ENCODE data around the gene ZNF385C. TPM values are rescaled to one million over a fixed set of nuclear protein-coding genes. Genes with fewer than 3 reads are reported as not detected.
"Not testable (repeated sequence)": the region's sequence is repeated elsewhere in the genome, so short reads cannot be mapped to it uniquely, and the experiment has no call there.

Gene ZNF385C, protein sequence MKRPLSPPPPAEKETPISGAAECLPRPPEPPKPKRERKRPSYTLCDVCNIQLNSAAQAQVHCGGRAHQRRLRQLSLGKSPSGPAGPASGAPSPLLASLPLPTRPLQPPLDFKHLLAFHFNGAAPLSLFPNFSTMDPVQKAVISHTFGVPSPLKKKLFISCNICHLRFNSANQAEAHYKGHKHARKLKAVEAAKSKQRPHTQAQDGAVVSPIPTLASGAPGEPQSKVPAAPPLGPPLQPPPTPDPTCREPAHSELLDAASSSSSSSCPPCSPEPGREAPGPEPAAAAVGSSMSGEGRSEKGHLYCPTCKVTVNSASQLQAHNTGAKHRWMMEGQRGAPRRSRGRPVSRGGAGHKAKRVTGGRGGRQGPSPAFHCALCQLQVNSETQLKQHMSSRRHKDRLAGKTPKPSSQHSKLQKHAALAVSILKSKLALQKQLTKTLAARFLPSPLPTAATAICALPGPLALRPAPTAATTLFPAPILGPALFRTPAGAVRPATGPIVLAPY
- total RNA-seq: not detected in 2 replicates

DNA sequence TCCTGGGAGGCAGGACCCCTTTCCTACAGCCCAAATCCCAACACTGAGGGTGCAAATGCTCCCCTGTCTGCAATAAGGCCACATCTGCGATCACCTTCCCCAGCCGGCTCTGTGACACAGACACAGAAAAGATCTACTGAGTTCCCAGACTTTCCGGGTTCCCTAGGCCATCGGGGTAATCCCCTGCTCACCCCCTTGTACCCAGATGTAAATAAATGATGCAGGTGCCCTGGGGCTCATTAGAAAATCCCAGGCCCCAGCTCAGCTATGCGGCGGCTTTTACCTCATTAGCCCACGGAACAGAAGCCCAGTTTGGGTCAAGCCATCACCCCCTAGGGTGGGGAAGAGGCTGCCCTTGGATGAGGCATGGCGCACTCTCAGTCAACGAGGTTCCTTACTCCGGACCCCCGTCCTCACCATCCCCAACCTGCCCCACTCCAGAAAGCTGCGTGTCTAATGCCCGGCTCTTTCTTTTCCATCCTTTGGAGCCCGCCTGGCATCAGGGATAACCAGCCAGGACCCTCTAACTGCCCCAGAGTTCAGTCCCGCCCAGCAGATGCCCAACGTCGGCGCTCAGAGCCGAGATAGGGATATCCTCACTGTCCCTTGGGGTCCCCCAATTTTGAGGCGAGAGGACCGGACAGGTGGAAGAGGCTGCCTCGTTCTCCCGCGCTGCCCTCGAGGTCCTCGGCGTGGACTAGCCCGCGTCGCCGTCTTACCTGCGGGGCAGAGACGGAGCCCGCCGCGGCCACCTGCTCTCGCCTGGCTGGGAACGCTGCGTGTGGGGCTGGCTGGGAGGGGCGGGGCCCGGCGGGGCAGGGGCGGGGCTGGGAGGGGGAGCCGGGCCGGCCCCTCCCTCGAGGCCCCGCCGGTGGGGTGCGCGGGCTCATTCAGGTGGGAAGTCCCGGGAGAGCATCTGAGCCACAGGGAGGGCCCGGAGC lies at the start of gene ZNF385C:
Gene ZNF385C (minus strand): TSS at position 783 of the 941 bp plus-strand sequence. CDS start 35,417 bp downstream, outside the sequence.
- DNase-seq (ENCODE audit: low read depth in 2 of 2): no peak

DNA sequence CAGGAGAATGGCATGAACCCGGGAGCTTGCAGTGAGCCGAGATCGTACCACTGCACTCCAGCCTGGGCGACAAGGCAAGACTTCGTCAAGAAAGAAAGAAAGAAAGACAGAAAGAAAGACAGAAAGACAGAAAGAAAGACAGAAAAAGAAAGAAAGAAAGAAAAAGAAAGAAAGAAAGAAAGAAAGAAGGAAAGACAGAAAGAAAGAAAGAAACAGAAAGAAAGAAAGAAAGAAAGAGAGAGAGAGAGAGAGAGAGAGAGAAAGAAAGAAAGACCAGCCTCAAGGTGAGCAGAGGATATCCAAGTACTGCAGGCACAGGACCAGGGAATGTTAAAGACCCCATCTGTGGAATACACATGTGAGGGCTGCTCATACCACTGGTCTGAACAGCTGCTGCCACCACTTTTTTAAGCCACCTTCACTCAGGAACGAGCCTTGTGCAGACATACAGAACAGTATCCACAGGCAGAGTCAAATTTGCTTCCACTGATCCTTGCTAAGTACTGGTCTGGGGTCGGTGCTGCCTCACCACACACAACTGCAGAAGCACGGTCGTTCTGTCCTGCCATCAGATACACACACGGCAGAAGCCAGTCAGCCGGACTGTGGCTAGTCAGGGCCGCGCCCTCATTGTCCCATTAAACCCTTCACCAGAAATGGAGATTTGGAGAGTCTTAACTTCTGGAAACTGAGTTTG lies 48.8 kb upstream of the ZNF385C start:
- no peak for DNase-seq (ENCODE audit: low read depth in 2 of 2)

DNA sequence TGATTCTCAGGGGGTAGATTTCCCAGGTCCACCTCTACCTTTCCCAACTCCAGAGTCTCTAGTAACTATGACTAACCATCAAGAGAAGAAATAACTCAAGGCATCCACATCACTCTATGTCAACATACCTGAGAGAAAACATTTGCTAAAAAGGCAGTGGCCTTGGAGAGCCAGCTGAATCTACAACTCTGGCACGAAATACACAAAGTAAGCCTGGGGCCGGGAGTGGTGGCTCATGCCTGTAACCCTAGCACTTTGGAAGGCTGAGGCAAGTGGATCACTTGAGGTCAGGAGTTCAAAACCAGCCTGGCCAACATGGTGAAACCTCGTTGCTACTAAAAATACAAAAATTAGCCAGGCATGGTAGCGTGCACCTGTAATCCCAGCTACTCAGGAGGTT lies 44.9 kb upstream of the ZNF385C start:
- DNase-seq (ENCODE audit: low read depth in 2 of 2): not testable (repeated sequence)

DNA sequence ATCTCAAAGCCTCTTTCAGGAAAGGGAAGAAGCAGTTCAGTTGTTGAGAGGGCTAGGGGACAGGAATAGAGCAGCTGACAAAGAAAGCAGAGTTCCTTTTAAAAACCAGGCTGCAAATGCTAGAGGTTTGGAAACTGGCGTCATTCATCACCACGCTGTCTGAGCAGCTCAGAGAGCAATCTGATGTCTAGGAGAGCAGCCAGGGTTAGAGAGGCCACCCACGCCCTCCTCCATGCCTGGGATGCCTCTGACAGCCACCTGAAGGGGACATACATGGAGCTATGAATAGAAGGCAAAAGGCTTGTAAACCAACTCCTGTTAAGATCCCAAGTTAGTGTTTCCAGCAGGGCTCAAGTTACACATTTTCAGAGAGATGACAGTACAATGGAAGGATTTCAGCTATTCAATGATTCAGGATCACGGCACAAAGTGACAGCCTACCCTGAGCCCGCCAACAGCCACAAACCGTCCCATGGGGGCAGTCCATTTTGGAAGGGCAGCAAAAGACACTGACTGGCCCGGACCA lies 44.2 kb upstream of the ZNF385C start:
- DNase-seq (ENCODE audit: low read depth in 2 of 2): no peak

DNA sequence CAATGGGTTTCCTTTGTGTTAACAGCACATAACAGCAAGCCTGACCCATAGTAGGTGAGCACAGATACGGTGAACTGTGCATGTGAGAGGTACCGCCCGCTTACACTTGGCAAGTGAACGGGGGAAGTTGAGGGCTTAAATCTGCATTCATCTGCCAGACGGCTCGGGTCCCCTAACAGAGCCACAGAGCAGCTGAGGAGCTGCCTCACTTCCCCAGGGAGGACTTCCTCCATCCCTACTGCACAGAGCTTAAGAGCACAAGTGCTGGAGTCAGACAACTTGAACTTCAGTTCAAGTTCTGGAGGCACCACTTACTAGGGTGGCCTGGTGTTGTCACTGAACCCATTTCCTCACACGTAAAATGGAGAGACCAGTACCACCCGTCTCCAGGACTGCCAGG lies 43.1 kb upstream of the ZNF385C start:
- no peak for DNase-seq (ENCODE audit: low read depth in 2 of 2)

DNA sequence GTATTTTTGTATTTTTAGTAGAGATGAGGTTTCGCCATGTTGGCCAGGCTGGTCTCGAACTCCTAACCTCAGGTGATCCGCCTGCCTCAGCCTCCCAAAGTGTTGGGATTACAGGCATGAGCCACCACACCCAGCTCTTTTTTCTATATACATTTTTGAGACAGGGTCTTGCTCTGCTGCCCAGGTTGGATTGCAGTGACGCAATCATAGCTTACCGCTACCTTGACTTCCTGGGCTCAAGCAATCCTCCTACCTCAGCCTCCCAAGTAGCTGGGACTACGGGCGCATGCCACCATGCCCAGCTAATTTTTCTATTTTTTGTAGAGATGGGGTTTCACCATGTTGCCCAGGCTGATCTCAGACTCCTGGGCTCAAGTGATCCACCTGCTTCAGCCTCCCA lies 42.4 kb upstream of the ZNF385C start:
- DNase-seq (ENCODE audit: low read depth in 2 of 2): not testable (repeated sequence)

DNA sequence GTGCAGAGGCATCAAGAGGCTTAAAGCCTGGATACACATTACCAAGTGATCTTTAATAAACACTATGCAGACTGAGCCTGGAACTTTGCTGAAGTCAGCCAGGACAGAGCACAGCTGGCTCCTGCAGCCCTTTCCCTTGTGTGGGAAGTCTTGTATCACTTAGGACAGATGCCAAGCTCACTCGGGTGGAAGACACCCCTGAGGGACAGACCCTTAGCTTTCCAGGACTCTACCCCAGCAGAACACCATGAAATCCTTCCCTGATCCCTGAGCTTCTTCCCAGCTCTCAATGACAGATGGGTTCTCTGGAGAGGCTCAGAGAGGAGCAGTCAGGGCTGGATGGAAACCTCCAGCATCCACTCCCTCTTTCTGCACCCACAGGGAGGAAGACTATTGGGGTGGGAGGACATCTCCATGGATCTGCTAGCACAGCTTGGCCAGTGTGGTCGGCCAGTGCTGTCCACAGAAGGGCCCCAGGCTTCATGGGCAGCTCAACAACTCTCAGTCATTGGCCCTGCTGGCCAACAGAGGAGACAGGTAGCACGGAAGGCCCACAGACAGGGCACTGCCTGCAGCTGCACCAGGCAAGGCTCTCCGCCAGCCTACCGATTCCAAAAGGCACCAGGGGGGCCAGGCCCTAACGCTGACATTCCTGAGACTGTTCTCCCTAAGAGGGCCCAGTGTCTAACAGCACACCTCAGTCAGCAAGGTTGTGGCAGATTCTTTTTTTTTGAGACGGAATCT lies 40.6 kb upstream of the ZNF385C start:
- peak in 1 of 2 donors; percentile 21 for DNase-seq (ENCODE audit: low read depth in 2 of 2)

DNA sequence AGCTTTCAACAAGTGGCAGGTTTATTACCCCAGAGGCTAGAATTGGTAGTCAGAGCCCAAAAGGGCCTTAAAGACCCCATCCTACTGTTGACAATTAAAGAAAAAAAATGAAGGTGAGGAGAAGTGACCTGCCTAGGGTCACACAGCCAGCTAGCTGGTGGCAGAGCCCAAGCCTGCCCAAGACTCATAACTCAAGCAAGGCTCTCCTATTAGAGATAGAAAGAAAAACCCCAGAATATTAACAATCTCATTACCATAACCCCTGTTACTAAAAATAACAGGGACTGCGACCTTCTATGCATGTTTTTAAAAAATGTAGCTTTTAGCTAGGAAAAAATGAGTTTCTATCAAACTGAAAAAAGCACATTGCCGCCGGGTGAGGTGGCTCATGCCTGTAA lies 38.4 kb upstream of the ZNF385C start:
- DNase-seq (ENCODE audit: low read depth in 2 of 2): no peak

DNA sequence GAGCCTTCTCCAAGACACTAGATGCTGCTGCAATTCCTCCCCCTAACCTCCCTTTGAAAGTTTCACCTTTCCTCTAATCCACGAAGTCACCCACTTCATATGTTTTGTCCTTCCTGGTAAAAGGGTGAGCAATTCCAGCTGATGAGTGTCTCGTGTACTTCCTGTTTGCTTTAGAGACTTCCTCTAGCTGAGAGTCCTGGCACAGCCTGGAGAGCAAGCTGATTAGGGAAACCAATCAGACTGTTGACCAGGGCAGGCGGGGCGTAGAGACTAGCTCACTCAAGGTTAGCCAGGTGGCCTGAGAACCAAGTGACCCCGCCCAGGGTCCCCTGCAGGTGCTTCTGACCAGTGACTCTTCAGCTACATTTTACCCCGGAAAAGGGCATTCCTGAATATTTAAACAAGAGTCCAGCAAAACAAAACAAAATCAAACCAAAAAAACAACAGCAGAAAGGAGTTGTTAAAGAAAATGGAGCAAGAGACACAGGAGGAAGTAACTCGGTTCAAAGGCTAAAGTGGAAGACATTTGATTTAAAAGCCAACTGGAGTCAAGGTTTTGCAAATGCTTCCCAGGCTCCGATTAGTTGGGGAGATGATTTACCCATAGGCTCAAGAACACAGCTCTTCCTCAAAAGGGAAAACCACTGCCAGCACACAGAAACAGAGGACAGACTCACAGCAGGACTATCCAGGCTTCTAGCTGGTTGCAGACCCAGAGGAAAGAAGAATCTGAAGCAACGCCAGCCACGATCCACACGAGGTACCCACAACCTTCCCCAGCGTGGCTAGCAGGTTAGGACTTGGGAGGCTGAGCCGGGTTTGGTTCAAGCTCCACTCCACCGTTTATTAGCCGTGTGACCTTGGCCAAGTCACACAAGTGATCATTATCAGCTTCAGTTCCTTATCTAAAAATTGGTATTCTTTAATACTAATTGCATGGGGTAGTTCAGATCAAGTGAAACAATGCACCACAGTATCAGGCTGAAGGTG lies 37.7 kb upstream of the ZNF385C start:
- DNase-seq (ENCODE audit: low read depth in 2 of 2): peak; percentile 90 to 93

DNA sequence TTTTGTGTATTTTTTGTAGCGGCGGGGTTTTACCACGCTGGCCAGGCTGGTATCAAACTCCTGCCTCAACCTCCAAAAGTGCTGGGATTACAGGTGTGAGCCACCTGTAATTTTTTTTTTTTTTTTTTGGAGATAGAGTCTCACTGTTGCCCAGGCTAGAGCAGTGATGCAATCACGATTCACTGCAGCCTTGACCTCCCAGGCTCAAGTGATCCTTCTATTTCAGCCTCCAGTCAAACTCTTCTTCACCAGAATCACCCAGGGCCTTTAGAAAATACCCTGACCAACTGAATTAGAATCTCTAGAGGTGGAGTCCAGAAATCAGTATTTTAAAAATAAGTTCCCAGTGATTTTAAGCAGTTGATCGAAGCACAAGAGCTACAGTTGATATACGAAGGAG lies 36.9 kb upstream of the ZNF385C start:
- no peak for DNase-seq (ENCODE audit: low read depth in 2 of 2)

DNA sequence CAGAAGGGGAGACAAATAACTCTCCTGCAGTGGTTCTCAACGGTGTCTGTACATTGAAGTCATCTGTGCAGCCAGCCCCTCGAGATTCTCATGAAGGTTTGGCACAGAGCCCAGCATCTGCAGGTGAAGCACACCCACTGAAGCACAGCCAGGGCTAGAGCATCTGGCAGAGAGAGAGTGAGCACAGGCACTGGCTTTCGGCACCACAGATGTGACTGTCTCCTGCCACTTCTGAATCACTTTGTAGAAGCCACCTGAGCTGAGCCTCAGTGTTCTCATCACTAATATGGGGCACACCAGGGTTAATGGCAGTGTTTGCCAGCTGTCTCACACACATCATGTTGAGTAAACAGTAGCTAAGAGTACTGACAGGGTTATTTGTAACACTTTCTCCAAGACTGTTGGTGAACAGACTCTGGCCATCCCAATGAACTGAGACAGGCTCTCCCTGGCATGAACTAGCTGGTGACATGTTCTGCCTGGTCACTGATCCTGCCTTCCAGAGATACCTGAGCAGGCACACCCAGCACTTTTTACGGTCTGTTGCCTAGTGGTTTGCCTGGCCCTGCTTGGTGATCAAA lies 35.3 kb upstream of the ZNF385C start:
- DNase-seq (ENCODE audit: low read depth in 2 of 2): peak in 1 of 2 donors; percentile 24

DNA sequence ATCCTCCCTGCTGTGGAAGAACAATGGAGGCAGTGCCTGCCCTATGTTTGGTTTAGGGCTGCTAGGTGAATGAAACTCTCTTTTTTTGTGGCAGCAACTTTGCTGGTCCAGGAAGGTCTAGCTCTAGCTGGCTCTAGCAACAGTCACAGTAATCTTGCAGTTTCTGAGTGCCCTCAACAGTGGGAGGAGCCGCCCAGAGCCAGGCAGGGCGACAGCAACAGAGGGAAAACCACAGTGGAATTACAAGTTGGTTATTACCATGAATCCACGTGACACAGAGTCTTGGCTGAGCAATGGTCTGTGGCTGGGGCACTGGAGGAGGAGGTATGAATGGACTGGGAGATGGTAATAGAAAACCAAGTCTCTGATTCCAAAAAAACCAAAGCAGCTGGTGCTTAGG lies 34.7 kb upstream of the ZNF385C start:
- DNase-seq (ENCODE audit: low read depth in 2 of 2): peak in 1 of 2 donors; percentile 63

DNA sequence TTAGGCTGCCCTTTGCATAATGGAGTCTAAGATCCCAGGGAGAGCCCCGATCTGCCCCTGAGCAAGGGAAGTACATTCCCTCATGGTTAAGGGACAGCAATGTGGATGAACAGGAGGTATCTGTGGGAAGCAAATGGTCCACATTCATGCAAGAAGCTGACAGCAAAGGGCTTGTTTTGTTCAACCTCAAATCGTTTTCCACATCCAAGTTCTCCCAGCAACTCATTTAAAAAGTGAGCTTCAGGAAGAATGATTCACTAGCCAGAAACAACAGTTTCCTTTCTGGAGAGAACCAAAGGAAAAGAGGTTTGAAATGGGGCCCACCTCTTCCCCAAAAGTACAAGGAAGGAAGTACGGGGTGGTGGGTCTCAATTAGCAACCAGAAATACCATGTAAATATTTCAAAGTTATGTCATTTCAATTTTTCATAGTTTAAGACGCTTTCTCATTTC lies 33.7 kb upstream of the ZNF385C start:
- DNase-seq (ENCODE audit: low read depth in 2 of 2): peak; percentile 56 to 89

DNA sequence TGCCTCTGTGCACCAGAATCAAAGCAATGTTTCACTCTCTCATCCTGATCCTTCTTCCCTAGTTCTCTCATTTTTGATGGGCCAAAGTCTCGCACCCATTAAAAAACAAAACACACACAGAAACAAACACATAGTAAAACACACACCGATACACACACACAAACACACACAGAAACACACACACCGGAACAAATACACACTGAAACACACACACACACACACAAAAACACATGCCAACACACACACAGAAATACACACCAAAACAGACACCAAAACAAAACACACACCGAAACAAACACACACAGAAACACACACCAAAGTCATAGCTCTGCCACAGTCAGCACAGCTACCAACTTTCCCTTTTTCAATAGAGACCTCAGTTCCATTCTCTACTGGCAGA lies 33.0 kb upstream of the ZNF385C start:
- DNase-seq (ENCODE audit: low read depth in 2 of 2): no peak

DNA sequence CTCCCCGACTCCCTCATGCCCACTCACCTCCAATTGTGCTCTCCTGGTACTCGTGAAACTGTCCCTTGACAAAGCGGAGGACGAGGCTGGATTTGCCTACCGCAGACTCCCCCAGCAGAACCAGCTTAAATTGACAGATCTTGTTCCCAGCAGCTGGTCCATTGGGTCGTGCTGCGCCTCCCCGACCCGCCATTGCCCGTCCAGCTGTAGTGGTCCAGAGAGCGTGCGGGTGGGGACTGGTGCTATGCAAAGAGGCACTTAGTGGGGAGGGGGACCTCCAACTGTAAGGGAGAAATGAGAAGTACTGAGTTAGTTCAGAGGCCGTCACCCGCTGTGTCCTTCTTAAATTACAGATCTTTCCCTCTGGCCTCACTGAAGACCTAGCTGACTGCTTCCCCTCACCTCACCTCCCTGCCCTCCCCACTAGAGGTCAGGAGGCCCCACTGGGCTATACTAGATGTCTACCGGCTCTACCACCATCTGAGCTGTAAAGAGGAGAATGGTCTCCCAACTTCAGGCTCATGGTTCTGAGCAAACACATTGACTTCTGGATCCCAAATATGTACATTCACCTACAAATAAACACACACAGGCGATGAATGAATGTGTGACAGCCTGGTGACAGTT lies 32.1 kb upstream of the ZNF385C start:
- DNase-seq (ENCODE audit: low read depth in 2 of 2): no peak

DNA sequence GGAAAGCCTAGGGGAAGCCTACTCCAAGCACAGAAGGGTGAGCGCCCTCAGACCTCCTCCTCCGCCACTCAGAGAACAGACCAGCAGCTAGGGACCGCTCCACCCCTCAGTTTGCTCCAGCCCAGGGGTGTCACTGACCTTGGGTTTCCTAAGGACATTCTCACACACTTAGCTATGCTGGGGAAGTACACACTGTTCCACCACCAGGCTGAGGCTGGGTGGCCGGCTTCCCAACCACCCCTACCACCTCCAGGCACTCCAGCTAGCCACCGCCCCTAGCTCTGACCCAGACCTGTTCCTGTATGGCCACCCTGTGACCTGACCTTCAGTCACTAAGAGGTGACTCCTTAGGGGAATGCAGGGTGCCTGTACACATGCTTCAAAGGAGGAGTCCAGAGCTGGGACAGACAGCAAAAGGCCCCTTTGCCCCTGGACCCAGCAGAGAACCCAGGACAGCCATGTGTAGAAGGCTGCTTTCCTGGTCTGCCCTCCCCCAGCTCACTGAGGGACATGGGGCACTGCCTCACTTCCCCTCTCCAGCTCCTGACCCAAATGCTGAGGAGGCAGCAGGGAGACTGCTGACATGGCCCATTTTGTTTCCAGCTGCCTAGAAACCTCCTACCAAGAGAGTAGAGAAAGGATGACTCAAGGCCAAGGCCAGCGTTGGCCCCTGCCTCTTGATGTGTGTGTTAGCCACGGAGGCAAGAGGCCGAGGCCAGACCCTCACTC lies 31.0 kb upstream of the ZNF385C start:
- peak in 1 of 2 donors; percentile 56 for DNase-seq (ENCODE audit: low read depth in 2 of 2)

DNA sequence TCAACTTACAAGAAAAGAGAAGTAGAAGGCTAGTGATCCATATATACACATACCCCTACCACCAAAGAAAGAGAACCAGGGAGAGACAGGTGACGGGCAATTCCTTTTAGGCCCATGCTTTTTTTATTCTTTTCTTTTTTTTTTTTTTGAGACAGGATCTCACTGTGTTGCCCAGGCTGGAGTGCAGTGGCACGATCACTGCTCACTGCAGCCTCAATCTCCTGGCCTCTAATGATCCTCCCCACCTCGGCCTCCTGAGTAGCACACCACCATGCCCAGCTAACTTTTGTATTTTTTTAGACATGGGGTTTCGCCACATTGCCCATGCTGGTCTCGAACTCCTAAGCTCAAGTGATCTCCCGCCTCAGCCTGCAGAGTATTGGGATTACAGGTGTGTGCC lies 29.1 kb upstream of the ZNF385C start:
- no peak for DNase-seq (ENCODE audit: low read depth in 2 of 2)

DNA sequence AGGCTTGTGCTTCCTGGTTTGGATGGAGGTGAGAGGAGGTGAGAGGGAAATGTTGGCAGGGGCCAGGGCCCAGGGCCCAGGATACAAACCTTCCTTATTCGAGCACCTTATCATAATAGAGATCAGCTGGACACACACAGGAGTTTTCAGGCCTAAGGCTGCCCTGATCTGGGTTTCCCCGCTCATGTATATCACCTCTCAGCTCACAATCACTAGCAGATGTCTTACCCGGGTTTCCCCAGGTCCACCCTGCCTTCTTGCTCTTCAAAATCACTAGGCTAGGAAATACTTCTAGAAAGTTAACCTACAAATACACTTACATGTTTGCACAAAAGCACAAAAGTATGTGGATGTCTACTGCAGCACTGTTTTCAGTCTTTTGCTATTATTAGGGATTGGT lies 28.6 kb upstream of the ZNF385C start:
- DNase-seq (ENCODE audit: low read depth in 2 of 2): no peak
